SK-N-SH treated with all-trans-retinoic acid at 6 μM for 48 hours (cell line): ENCODE results near the gene STAMBP.

ENCODE experiments used
- ATAC-seq: fragments of 200-7000 bp; cut with Tn5 transposase; 3 replicates; pipeline ENCODE4 v1.9.1; 2020; ENCODE audit warnings: mild to moderate bottlenecking, moderate library complexity
- ARNTL ChIP-seq: fragments of 450-650 bp; formaldehyde crosslinking; IDR thresholded peaks from 2 replicates; pipeline ENCODE4 v1.5.0; 2020; ENCODE audit warnings: low read depth, mild to moderate bottlenecking, moderate library complexity, borderline replicate concordance
- BACH2 ChIP-seq: fragments of 250-450 bp; sonication (Bioruptor Pico); IDR thresholded peaks from 2 replicates; pipeline ENCODE4 v1.9.0; 2021; ENCODE audit warnings: mild to moderate bottlenecking, borderline replicate concordance
- CSRNP3 ChIP-seq: fragments of 250-450 bp; sonication (Bioruptor Pico); IDR thresholded peaks from 2 replicates; pipeline ENCODE4 v1.5.1; 2021; ENCODE audit warnings: mild to moderate bottlenecking, moderate library complexity
- ESRRG ChIP-seq: fragments of 250-450 bp; sonication (Bioruptor Pico); IDR thresholded peaks from 2 replicates; pipeline ENCODE4 v1.6.1; 2021; ENCODE audit warnings: mild to moderate bottlenecking
- GLIS3 ChIP-seq: fragments of 250-450 bp; sonication (Bioruptor Pico); IDR thresholded peaks from 2 replicates; pipeline ENCODE4 v1.5.0; 2020; ENCODE audit warnings: mild to moderate bottlenecking, moderate library complexity
- ISL1 ChIP-seq: fragments of 250-450 bp; sonication (Bioruptor Pico); IDR thresholded peaks from 2 replicates; pipeline ENCODE4 v2.1.2; 2022; ENCODE audit warnings: mild to moderate bottlenecking, moderate library complexity
- OSR1 ChIP-seq: fragments of 250-450 bp; sonication (Bioruptor Pico); IDR thresholded peaks from 2 replicates; pipeline ENCODE4 v1.8.0; 2022; ENCODE audit warnings: moderate library complexity, mild to moderate bottlenecking, inconsistent platforms
- POU6F1 ChIP-seq: fragments of 250-450 bp; sonication (Bioruptor Pico); IDR thresholded peaks from 2 replicates; pipeline ENCODE4 v1.8.0; 2021; ENCODE audit warnings: low read depth, mild to moderate bottlenecking, moderate library complexity, borderline replicate concordance
- PPARA ChIP-seq: fragments of 250-450 bp; sonication (Bioruptor Pico); IDR thresholded peaks from 2 replicates; pipeline ENCODE4 v1.5.0; 2020; ENCODE audit warnings: mild to moderate bottlenecking, borderline replicate concordance
- RARB ChIP-seq: fragments of 250-450 bp; sonication (Bioruptor Pico); IDR thresholded peaks from 2 replicates; pipeline ENCODE4 v1.8.0; 2021; ENCODE audit warnings: mild to moderate bottlenecking, moderate library complexity
- SNAI2 ChIP-seq: fragments of 250-450 bp; sonication (Bioruptor Pico); IDR thresholded peaks from 2 replicates; pipeline ENCODE4 v1.5.0; 2020; ENCODE audit warnings: mild to moderate bottlenecking, moderate library complexity
- TCF4 ChIP-seq: fragments of 250-450 bp; sonication (Bioruptor Pico); IDR thresholded peaks from 2 replicates; pipeline ENCODE4 v1.8.0; 2021; ENCODE audit warnings: mild to moderate bottlenecking, moderate library complexity, borderline replicate concordance
- TOX ChIP-seq: fragments of 250-450 bp; sonication (Bioruptor Pico); IDR thresholded peaks from 2 replicates; pipeline ENCODE4 v1.8.0; 2021; ENCODE audit warnings: mild to moderate bottlenecking, moderate library complexity, borderline replicate concordance
- TSHZ2 ChIP-seq: fragments of 250-450 bp; sonication (Bioruptor Pico); IDR thresholded peaks from 2 replicates; pipeline ENCODE4 v1.5.0; 2020; ENCODE audit warnings: mild to moderate bottlenecking, moderate library complexity
- ZC3H10 ChIP-seq: fragments of 250-450 bp; sonication (Bioruptor Pico); IDR thresholded peaks from 2 replicates; pipeline ENCODE4 v1.5.1; 2021; ENCODE audit warnings: mild to moderate bottlenecking, moderate library complexity
- ZFP3 ChIP-seq: fragments of 250-450 bp; sonication (Bioruptor Pico); IDR thresholded peaks from 2 replicates; pipeline ENCODE4 v1.5.0; 2020; ENCODE audit warnings: mild to moderate bottlenecking, moderate library complexity
- ZFP30 ChIP-seq: fragments of 450-650 bp; formaldehyde crosslinking; IDR thresholded peaks from 2 replicates; pipeline ENCODE4 v1.5.0; 2022; ENCODE audit warnings: mild to moderate bottlenecking, moderate library complexity
- ZNF565 ChIP-seq: fragments of 450-650 bp; formaldehyde crosslinking; conservative IDR thresholded peaks from 2 replicates; pipeline ENCODE4 v1.5.0; 2020; ENCODE audit warnings: low read depth, mild to moderate bottlenecking, moderate library complexity
- ZNF70 ChIP-seq: fragments of 450-650 bp; formaldehyde crosslinking; IDR thresholded peaks from 2 replicates; pipeline ENCODE4 v1.5.0; 2020; ENCODE audit warnings: mild to moderate bottlenecking, moderate library complexity
- ZNF8 ChIP-seq: fragments of 450-650 bp; formaldehyde crosslinking; IDR thresholded peaks from 2 replicates; pipeline ENCODE4 v1.5.0; 2020; ENCODE audit warnings: mild to moderate bottlenecking, moderate library complexity
- TF ChIP-seq, protein P1 (sequence below): fragments of 250-450 bp; sonication (Bioruptor Pico); IDR thresholded peaks from 2 replicates; pipeline ENCODE4 v1.5.1; 2020; ENCODE audit warnings: low read depth, mild to moderate bottlenecking, moderate library complexity

Gene STAMBP

DNA sequence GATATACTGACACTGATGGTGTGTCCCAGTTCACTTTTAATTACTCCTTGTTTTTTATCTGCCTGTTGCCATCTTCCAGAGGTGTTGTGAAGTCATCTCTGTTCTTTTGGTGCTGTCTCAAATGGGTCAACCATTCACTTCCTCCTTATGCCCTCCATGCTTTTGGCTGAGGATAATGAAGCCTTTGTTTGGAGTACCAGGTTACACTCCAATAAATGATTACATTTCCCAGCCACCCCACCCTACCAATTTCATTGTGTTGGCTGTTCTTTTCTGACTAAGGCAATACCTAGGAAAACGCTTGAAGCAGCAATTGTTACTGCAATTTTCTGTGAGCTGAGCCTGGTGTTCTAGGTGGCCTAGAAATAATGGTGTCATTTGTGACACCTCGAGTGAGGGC lies 34.2 kb downstream of the STAMBP start:
- TF ChIP-seq ZNF565 (CRISPR knock-in tag) (no peak), BACH2 (no peak), ISL1 (CRISPR knock-in tag) (no peak), TSHZ2 (CRISPR knock-in tag) (no peak), OSR1 (CRISPR knock-in tag) (no peak), CSRNP3 (CRISPR knock-in tag) (no peak), POU6F1 (CRISPR knock-in tag) (no peak), PPARA (CRISPR knock-in tag) (no peak), ZFP3 (CRISPR knock-in tag) (no peak), TCF4 (CRISPR knock-in tag) (no peak), RARB (CRISPR knock-in tag) (no peak), ARNTL (CRISPR knock-in tag) (no peak), ESRRG (no peak), ZNF70 (CRISPR knock-in tag) (no peak)
- no peak for ATAC-seq

DNA sequence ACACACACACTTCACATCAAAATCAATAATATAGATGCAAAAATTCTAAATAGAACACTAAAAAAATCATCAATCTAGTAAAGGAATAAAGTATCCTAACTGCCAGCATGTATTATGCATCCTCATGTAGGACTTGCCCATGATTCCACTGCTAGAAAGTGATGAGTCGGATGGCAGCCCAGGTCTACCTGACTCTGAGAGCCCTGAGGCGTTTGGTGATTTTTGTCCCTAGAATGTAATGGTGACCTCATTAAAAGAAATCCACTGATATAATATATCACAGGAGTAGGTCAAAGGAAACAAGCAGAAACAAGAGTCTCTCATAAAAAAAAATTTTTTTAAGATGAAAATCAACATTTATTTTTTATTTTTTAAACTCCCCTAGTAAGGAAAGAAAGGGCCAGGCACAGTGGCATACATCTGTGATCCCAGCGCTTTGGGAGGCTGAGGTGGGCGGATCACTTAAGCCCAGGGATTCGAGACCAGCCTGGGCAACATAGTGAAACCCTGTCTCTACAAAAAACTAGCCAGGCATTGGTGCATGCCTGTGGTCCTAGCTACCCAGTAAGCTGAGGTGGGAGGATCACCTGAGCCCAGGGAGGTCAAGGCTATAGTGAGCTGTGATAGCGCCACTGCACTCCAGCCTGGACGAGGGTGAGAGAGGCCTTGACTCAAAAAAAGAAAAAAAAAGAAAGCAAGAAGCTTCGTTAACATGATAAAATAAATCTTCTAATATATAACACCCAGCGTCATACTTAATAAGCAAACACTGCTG lies 39.6 kb downstream of the STAMBP start:
- no peak for TF ChIP-seq RARB (CRISPR knock-in tag)
- no peak for TF ChIP-seq SNAI2 (CRISPR knock-in tag)
- no peak for TF ChIP-seq ARNTL (CRISPR knock-in tag)
- no peak for TF ChIP-seq ZFP30 (CRISPR knock-in tag)
- TF ChIP-seq GLIS3 (CRISPR knock-in tag) = no peak
- no peak for TF ChIP-seq POU6F1 (CRISPR knock-in tag)
- TF ChIP-seq ESRRG = no peak
- TF ChIP-seq ZNF70 (CRISPR knock-in tag) = no peak
- TF ChIP-seq TOX (CRISPR knock-in tag) = no peak
- no peak for TF ChIP-seq ISL1 (CRISPR knock-in tag)
- TF ChIP-seq CSRNP3 (CRISPR knock-in tag) = no peak
- TF ChIP-seq ZFP3 (CRISPR knock-in tag) = no peak
- TF ChIP-seq ZC3H10 (CRISPR knock-in tag) = no peak
- no peak for ATAC-seq

- ATAC-seq = no peak
- no peak for TF ChIP-seq ZFP30 (CRISPR knock-in tag)
- TF ChIP-seq CSRNP3 (CRISPR knock-in tag) = no peak
- TF ChIP-seq PPARA (CRISPR knock-in tag) = no peak
- TF ChIP-seq ZNF565 (CRISPR knock-in tag) = no peak
- no peak for TF ChIP-seq ZNF8 (CRISPR knock-in tag)
- TF ChIP-seq TOX (CRISPR knock-in tag) = no peak
- TF ChIP-seq ZC3H10 (CRISPR knock-in tag) = no peak
- no peak for TF ChIP-seq ZFP3 (CRISPR knock-in tag)
- TF ChIP-seq ARNTL (CRISPR knock-in tag) = no peak
- no peak for TF ChIP-seq RARB (CRISPR knock-in tag)
- TF ChIP-seq, protein P1, sequence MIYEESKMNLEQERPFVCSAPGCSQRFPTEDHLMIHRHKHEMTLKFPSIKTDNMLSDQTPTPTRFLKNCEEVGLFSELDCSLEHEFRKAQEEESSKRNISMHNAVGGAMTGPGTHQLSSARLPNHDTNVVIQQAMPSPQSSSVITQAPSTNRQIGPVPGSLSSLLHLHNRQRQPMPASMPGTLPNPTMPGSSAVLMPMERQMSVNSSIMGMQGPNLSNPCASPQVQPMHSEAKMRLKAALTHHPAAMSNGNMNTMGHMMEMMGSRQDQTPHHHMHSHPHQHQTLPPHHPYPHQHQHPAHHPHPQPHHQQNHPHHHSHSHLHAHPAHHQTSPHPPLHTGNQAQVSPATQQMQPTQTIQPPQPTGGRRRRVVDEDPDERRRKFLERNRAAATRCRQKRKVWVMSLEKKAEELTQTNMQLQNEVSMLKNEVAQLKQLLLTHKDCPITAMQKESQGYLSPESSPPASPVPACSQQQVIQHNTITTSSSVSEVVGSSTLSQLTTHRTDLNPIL (CRISPR knock-in tag) = no peak
- no peak for TF ChIP-seq ZNF70 (CRISPR knock-in tag)
- no peak for TF ChIP-seq TCF4 (CRISPR knock-in tag)
- TF ChIP-seq BACH2 = no peak
Measured at GRCh38 chr2:73870084-73870483, 41.3 kb downstream of the STAMBP start.
